Inflammatory macrophage treated with lipopolysaccharide for 4 hours (primary cell): ENCODE data around the gene KIF26B.
"Not testable (repeated sequence)": the region's sequence is repeated elsewhere in the genome, so short reads cannot be mapped to it uniquely, and the experiment has no call there.

ENCODE experiments used
- DNase-seq: peaks from one replicate; pipeline ENCODE4 v3.0.0-alpha.2; 2020

The KIF26B gene

DNA sequence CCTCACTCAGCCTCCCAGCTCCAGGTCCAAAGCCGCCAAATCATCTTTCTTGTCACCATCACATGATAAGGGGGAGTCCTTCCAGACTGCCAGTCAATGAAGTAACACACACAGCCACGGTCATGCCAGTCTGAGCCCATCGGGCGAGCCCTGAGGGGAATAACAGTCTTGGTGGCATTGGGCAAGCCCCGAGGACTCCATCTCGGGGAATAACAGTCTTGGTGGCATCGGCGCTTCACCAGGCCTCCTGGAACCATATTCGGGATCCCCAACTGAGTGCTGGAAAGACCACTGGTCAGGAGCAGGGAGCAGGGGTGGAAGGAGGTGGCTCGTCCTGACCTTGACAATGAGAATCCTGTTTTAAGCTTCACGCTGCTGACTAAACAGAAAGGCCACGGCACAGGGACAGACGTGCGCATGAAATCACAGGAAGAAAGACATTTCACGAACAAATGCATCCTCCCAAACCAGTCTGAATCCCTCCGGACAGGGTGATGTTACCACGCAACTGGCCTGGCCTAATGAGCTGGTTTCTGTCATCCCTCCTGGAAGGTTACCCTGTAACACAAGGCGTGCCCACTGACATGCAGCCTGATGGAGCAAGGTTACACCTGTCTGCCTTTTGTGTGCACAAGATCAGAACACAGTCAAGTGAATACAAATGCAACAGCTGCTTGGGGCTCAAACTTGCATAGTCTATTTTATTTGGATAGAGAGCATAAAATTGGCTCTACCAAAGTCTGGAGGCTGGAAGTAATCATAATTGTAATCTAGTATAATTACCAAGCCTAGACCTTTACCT lies 517.4 kb downstream of the KIF26B start:
- DNase-seq: no peak

DNA sequence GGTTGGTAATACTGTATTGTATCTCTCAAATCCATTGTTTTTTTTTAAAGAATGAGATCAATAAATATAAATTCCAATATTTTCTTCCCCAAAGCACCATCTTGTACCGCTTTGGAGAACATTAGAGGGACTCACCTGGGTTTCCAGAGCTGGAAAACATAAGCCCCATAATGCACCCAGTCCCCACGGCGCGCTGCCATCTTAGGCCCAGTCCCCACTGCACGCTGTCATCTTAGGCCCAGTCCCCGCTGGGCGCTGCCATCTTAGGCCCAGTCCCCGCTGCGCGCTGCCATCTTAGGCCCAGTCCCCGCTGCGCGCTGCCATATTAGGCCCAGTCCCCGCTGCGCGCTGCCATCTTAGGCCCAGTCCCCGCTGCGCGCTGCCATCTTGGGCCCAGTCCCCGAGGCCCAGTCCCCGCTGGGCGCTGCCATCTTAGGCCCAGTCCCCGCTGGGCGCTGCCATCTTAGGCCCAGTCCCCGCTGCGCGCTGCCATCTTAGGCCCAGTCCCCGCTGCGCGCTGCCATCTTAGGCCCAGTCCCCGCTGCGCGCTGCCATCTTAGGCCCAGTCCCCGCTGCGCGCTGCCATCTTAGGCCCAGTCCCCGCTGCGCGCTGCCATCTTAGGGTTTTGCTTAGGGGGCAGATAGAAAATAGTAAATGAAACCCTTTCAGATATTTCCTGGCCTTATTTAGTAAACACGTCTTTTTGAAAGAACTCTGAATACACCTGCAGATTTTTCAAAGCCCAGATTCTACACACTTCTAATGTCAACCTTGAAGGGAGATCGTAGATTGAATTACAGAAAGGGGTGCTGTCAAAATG lies 518.3 kb downstream of the KIF26B start:
- DNase-seq: not testable (repeated sequence)

- peak; percentile 73 for DNase-seq
These were observed 519.2 kb downstream of the KIF26B start for GRCh38 chr1:245673881-245674414.

GRCh38 chr1:245677461-245678240 lies 522.9 kb downstream of the KIF26B start:
- DNase-seq: no peak

DNA sequence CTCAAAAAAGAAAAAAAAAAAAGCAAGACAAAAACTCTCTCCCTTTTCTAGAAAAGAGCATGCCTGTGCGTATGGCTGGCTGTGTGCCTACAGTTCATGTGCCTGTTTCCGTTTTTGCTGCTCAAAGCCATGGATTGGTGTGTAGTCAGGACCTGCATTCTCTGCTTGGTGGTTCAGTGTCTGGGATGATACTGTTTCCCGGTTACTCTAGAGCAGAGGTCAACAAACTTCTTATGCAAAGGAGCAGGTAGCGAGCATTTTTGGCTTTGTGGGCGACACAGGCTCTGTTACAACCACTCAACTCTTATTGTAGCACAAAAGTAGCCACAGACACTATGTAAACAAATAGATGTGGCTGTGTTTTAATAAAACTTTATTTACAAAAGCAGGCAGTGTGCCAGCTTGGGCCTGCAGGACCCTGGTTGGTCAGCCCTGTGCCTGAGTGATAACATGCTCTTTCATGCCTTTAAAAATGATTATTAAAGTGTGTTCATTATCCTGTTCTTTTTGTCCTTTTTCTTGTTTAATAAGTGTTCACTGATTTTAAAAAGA lies 524.2 kb downstream of the KIF26B start:
- DNase-seq: no peak

DNA sequence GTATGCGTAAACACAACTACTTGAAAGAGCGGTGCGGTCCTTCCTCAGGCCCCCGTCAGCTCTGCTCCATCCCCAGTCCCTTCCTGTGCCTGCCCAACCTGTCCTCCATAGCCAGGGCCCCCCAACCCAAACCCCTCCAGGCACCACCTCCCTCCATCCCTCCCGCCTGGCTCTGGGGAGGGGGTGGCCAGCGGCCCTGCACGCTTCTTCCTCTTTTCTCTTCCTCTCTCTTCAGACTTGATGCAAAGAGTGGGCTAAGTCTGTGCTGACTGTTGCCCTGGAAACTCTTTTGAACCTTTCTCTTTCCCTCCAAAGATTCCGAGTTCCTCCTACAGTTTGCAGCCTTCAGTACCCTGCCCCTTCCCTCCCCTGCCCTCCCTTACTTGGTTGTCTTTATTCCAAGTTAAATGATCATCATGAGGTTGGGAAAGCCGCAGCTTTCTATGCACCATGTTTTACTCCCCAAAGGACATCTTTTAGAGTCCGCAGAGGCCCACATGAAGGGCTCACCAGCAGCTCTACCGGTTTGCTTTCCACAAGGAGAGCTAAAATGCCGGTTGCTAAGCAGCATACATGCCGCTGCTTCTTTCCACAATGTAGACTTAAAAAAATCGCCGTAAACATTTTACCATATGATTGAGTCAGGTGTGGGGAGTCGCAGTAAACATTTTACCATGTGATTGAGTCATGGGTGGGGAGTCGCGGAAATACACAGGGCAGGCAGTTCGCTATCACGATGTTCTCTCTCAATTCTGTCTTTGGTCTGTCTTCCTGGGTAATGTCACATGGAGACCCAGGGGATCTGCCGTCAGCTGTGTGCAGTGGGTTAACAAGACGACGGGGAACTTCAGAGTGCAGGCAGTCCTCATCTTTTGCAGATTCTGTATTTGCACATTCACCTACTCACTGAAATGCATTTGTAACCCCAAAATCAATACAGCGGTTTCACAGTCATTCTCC lies 525.3 kb downstream of the KIF26B start:
- DNase-seq: peak; percentile 25

- no peak for DNase-seq
These were observed 528.1 kb downstream of the KIF26B start for GRCh38 chr1:245682638-245683628.

DNA sequence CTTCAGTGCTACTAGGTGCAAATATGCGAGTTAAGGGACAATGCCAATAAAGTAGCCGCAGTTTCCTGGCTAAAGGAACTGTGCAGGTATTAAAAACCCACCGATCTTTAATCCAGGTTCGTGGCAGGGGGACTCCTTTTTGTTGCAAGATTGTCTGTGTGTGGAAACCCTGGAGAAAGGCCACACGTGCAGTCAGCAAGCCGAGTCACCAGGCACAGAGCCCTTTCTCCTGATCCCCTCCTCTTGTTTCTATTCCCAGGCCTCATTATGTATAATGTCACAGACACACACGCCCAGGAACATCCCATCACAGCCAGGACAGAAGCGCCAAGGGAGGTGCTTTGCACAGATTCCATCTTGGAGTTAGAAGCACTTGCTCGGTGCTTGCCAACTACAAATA lies 528.9 kb downstream of the KIF26B start:
- no peak for DNase-seq

DNA sequence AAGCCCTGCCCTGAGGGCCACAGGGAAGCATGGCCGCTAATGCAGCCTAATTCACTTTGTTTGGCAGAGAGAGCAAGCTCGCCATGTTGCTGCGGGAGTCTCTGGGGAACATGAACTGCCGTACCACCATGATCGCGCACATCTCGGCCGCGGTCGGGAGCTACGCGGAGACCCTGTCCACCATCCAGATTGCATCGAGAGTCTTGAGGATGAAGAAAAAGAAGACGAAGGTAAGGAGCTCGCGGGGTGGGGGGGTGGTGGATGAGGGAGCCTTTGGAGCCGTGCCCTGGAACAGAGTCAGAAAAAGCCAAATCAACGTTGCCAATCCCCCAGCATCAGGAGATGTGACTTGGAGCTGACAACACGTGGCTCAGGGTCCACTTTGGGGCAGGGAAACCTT lies 529.4 kb downstream of the KIF26B start:
- DNase-seq: no peak

DNA sequence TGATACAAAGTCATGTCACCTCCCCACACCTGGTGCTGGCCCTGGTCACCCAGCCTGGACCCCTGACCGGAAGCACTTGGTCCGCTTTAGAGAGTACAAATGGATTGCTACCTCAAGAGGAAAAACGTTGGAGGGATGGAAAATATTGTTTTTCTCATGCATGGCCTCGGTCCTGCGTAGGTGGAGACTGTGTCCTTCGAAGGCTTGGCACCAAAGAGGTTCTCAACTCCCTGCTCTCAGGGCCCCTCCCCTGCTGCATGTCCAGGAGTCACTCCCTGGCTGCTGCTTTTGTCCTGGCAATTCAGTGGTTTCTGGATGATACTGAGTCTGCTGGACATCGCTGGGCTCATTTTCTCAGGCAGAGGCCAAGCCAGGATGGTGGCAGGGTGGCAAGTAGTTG lies 529.8 kb downstream of the KIF26B start:
- DNase-seq: no peak

GRCh38 chr1:245685111-245685810 lies 530.5 kb downstream of the KIF26B start:
- no peak for DNase-seq

DNA sequence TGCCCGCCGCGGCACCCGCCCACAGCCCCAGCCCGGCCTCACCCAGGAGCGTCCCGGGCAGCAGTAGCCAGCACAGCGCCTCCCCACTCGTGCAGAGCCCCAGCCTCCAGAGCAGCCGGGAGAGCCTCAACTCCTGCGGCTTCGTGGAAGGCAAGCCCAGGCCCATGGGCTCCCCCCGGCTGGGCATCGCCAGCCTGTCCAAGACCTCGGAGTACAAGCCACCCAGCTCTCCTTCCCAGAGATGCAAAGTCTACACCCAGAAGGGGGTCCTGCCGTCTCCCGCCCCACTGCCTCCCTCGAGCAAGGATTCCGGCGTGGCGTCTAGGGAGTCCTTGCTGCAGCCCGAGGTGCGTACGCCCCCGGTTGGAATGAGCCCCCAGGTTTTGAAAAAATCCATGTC lies 531.2 kb downstream of the KIF26B start:
- no peak for DNase-seq

DNA sequence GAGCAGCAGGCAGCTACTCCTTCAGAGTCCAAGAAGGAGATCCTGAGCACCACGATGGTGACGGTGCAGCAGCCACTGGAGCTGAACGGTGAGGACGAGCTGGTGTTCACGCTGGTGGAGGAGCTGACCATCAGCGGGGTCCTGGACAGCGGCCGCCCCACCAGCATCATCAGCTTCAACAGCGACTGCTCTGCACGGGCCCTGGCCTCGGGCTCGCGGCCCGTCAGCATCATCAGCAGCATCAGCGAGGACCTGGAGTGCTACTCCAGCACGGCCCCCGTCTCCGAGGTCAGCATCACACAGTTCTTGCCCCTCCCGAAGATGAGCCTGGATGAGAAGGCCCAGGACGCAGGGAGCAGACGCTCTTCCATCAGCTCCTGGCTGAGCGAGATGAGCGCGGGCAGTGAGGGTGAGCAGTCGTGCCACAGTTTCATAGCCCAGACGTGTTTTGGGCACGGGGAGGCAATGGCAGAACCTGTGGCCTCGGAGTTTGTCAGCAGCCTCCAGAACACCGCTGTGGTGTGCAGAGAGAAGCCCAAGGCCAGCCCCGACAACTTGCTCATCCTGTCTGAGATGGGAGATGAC lies 531.8 kb downstream of the KIF26B start:
- DNase-seq: no peak

- no peak for DNase-seq
These were observed 532.4 kb downstream of the KIF26B start for GRCh38 chr1:245687152-245687635.

DNA sequence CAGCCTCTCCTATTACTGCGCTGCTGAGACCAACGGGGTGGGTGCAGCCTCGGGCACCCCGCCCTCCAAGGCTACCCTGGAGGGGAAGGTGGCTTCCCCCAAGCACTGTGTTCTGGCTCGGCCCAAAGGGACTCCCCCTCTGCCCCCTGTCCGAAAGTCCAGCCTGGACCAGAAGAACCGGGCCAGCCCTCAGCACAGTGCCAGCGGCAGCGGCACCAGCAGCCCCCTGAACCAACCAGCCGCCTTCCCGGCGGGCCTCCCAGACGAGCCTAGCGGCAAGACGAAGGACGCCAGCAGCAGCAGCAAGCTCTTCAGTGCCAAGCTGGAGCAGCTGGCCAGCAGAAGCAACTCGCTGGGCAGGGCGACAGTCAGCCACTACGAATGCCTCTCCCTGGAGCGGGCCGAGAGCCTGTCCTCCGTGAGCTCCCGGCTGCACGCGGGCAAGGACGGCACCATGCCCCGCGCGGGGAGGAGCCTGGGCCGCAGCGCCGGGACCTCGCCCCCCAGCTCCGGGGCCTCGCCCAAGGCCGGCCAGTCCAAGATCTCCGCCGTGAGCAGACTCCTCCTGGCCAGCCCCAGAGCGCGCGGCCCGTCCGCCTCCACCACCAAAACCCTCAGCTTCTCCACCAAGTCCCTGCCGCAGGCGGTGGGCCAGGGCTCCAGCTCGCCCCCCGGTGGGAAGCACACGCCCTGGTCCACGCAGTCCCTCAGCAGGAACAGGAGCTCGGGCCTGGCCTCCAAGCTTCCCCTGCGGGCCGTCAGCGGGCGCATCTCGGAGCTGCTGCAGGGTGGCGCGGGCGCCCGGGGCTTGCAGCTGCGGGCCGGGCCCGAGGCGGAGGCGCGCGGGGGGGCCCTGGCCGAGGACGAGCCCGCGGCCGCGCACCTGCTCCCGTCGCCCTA lies 533.1 kb downstream of the KIF26B start:
- DNase-seq: no peak

DNA sequence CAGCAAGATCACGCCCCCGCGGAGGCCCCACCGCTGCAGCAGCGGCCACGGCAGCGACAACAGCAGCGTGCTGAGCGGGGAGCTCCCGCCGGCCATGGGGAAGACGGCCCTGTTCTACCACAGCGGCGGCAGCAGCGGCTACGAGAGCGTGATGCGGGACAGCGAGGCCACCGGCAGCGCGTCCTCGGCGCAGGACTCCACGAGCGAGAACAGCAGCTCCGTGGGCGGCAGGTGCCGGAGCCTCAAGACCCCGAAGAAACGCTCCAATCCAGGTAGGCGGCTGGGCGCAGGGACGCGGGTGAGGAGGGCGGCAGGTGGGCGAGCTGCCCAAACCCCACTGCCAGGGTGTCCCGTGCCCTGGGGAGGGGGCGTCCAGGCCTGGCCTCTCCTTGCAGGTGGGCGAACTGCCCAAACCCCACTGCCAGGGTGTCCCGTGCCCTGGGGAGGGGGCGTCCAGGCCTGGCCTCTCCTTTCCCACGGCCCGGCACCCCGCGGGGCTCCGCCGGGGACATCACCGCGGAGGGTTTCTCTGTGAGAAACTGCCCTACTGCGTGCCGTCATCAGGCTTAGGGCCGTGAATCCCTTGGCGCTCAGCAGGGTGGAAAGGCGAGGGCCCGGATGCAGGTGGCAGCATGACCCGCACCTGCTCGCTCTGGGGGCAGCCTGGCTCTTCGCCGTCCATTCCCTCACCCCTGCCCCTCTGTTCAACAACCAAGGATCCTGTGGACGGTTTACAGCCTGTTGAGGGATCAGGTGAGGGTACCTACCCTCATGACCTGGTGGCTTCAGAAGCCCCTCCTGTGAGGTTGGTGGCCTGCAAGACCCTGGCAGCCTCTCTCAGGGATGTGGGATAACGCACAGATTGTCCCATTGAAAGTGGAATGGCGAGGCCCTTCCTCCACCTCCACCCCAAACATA lies 534.0 kb downstream of the KIF26B start:
- no peak for DNase-seq
